NB4 (cell line): ENCODE data around the gene PPFIBP2.

Experiments
- DNase-seq: peaks from one replicate; pipeline ENCODE4 v3.0.0; 2010; ENCODE audit warnings: low read depth
- H3K4me3 ChIP-seq: one replicate; pipeline ENCODE4 v1.5.1; 2011; ENCODE audit warnings: mild to moderate bottlenecking, low read depth, low read length, moderate library complexity
- CTCF ChIP-seq: IDR thresholded peaks from one replicate; pipeline ENCODE4 v1.5.1; 2012; ENCODE audit warnings: low read depth, low read length
- MYC ChIP-seq: IDR thresholded peaks from 2 replicates; pipeline ENCODE4 v1.6.1; 2011; ENCODE audit warnings: low read depth, low read length
- POLR2A ChIP-seq: IDR thresholded peaks from 2 replicates; pipeline ENCODE4 v1.6.1; 2011; ENCODE audit warnings: mild to moderate bottlenecking; ENCODE audit not compliant: insufficient read length; ENCODE audit errors: extremely low read depth
- TF ChIP-seq, protein P1 (sequence below): IDR thresholded peaks from 2 replicates; pipeline ENCODE4 v1.6.1; 2011; ENCODE audit warnings: low read depth, low read length

The PPFIBP2 gene

GRCh38 chr11:7538466-7539454, 25.0 kb downstream of the PPFIBP2 start:
- DNase-seq: no peak
- TF ChIP-seq MYC: no peak
- no peak overlapping the region for H3K4me3 ChIP-seq

GRCh38 chr11:7540830-7541555, 27.2 kb downstream of the PPFIBP2 start:
- H3K4me3 ChIP-seq: no peak overlapping the region
- DNase-seq: no peak
- TF ChIP-seq POLR2A (no peak), MYC (no peak), CTCF (no peak)
- TF ChIP-seq, protein P1, sequence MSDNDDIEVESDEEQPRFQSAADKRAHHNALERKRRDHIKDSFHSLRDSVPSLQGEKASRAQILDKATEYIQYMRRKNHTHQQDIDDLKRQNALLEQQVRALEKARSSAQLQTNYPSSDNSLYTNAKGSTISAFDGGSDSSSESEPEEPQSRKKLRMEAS: no peak

- DNase-seq: no peak
- no peak overlapping the region for H3K4me3 ChIP-seq
- no peak for TF ChIP-seq POLR2A
- no peak for TF ChIP-seq MYC
- no peak for TF ChIP-seq CTCF
- TF ChIP-seq, protein P1: no peak
Observed at GRCh38 chr11:7543302-7543701, 29.5 kb downstream of the PPFIBP2 start.

- no peak for DNase-seq
- no peak overlapping the region for H3K4me3 ChIP-seq
- no peak for TF ChIP-seq CTCF
- TF ChIP-seq, protein P1: no peak
Observed at GRCh38 chr11:7544021-7544420, 30.2 kb downstream of the PPFIBP2 start.

- no peak for DNase-seq
- TF ChIP-seq CTCF (no peak), POLR2A (no peak), MYC (no peak)
- TF ChIP-seq, protein P1: no peak
- H3K4me3 ChIP-seq: no peak overlapping the region
Observed at GRCh38 chr11:7545611-7546010, 31.8 kb downstream of the PPFIBP2 start.

DNA sequence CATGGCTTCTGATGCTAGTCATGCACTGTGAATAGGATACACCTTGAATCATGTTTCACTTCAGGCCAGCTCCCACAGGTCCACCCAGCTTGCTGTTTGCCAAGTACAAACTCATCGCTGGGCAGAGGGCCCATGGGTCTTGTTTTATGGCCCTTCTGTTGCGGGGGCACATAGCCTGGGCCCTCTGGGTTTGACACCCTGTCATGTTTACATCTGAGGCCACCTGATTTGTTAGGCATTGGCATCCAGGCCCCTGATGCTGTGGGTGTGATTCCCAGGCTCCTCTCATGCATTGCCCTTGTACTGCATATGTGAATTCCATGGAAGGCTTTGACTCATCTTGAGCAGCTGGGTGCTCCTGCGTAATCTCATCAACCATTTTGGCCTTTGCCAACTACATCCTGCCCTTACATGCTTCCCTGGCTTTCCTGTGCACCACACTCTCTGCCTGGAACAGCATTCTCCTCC, 32.6 kb downstream of the PPFIBP2 start:
- no peak for DNase-seq
- TF ChIP-seq, protein P1: no peak
- TF ChIP-seq MYC (no peak), POLR2A (no peak), CTCF (no peak)
- H3K4me3 ChIP-seq: no peak overlapping the region
